ENCODE measurements around the gene RIMKLB.
"Not testable (repeated sequence)": the region's sequence is repeated elsewhere in the genome, so short reads cannot be mapped to it uniquely, and the experiment has no call there.

RIMKLB gene

DNA sequence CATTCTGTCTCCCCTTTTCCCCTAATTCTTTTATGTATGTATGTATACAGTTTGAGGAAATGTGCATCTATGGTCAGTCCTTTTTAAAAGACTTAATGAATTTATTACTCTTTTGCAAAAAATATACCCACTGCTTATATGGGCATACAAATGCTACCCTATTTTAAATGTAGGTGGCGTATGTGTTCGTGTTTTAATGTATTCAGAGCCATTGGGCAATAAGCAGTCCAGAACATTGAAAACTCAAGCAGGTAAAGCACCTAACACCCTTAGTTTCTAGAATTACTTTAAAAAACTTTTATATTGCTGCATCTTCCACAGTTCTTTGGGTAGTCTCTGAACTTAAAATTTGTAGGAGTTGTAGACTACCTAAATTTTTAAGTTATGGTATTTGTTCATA lies 82.1 kb downstream of the RIMKLB start:
- no peak for DNase-seq

DNA sequence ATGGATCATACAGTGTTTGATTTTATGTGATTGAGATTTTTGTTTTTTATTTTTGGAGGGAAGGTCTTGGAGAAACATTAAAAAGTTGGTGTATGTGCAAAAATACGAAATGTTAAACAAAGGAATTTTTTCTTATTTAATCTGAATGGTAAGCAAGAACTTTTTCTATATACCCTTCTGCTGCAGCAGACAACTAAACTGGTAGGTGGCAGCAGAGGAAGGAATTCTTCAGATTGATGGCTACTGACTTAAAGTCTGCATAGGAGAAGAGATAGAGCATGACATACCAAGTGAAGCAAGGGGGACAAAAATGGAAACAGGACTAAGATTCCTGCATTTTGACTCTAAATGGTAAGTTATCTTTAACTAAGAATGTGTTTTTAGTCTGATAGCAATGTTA lies 82.6 kb downstream of the RIMKLB start:
- DNase-seq, result no peak

DNA sequence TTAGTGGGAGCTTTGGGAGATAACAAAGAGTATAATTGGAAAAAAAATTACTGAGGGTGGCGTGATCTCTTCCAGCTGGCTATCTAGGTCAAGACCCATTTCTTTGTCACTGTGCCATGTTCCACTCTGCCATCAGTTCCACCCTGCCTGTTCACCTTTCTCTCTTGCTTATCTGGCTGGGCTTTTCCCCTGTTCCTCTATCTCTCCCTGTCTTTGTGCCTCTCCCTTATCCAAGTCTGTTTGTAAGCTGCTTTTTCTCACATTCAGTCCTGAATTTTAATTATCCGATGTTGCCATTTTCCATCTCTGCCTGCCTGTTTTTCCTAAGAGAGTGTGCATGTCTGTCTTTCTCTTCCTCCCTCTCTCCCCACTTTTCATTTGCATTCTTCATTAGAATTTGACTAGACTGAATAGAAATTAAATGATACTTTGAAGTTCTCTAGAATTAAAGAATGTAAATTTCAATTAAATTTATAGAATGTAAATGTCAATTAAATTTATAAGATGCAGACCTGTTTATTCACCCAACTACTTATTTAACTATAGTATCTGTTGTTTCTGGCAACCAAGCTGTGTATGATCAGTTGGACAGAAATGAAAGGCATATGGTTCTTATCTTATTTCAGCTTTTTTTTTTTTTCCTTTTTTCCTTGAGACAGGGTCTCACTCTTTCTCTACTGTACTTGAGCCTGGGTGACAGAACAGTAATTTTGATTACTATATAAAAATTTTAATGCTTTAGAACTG lies 83.8 kb downstream of the RIMKLB start:
- DNase-seq, result no peak

DNA sequence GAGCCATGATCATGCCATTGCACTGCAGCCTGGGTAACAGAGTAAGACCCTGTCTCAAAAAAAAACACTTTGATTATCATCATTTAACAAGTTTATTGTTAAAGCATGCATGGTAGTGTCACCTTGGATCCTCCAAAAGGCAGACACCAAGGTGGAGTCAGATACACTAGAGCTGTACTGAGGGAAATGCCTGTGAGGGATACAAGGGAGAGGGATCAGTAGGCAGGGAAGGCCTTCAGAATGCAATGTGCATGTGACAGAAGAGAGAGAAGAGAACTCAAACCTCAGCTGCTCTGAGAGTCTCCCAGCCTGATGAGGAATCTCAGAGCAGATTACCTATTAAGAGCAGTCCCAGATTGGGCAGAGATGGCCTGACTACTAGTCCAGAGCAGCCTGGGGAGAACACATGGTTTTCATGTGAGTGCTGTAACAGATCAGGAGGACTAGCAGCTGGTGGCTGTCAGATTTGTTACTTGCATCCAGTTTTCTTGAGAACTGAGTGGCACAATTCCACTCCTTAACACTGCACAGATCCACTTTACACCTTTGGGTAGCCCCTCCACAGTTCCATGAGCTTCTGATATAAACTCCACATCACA lies 86.6 kb downstream of the RIMKLB start:
- DNase-seq, result no peak

DNA sequence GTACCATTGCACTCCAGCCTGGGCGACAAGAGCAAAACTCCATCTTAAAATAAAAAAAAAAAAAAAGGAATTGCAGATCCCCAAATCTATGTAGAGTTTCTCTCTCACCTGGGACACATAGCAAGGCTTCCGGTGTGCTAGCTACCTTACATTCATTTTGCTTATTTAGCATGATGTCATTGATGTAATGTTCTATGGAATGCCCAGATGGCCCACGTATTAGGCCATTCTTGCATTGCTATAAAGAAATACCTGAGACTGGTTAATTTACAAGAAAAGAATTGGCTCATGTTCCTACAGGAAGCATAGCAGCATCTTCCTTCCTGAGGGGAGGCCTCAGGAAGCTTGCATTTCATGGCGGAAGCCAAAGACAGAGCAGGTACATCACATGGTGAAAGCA lies 87.7 kb downstream of the RIMKLB start:
- no peak for DNase-seq

DNA sequence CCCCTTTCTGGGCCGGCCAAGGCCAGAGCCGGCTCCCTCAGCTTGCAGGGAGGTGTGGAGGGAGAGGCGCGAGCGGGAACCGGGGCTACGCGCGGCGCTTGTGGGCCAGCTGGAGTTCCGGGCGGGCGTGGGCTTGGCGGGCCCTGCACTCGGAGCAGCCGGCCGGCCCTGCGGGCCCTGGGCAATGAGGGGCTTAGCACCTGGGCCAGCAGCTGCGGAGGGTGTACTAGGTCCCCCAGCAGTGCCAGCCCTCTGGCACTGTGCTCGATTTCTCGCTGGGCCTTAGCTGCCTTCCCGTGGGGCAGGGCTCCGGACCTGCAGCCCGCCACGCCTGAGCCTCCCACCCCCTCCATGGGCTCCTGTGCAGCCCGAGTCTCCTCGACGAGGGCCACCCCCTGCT lies 89.4 kb downstream of the RIMKLB start:
- not testable (repeated sequence) for DNase-seq

DNA sequence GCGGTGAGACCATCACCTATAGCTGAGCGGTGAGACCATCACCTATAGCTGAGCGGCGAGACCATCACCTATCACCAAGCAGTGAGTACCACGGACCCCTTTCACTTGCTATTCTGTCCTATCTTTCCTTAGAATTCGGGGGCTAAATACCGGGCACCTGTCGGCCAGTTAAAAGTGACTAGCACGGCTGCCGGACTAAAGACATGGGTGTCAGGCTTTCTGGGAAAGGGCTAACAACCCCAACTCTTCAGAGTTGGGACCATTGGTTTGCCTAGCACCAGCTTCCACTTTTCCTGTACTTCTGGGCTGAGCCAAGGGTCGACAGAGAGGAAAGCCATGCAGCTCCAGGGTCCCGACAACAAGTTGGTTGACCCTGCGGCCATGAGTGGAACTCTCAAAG lies 90.9 kb downstream of the RIMKLB start:
- DNase-seq, result not testable (repeated sequence)

DNA sequence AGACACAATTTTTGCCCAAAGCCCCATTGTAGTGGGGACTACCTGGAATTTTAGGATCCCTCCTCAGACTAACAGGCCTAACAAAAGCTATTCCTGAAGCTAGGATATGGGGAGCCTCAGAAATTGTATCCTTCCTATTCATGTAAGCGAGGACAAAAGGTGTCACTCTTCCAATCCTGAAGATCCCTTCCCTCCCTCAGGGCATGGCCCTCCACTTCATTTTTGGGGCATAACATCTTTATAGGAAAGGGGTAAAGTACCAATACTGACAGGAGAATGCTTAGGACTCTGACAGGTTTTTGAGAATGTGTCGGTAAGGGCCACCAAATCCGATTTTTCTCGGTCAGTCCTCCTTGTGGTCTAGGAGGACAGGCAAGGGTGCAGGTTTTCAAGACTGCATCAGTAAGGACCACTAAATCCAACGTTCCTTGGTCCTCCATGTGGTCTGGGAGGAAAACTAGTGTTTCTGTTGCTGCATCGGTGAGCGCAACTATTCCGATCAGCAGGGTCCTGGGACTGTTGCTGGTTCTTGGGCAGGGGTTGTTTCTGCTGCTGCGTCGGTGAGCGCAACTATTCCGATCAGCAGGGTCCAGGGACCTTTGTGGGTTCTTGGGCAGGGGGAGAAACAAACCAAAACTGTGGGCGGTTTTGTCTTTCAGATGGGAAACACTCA lies 91.7 kb downstream of the RIMKLB start:
- not testable (repeated sequence) for DNase-seq

DNA sequence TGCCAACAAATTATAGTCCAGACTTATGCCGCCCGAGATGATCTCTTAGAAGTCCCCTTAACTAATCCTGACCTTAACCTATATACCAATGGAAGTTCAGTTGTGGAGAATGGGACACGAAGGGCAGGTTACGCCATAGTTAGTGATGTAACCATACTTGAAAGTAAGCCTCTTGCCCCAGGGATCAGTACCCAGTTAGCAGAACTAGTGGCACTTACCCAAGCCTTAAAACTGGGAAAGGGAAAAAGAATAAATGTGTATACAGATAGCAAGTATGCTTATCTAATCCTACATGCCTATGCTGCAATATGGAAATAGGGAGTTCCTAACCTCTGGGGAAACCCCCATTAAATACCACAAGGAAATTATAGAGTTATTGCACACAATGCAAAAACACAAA lies 95.4 kb downstream of the RIMKLB start:
- DNase-seq, result not testable (repeated sequence)

DNA sequence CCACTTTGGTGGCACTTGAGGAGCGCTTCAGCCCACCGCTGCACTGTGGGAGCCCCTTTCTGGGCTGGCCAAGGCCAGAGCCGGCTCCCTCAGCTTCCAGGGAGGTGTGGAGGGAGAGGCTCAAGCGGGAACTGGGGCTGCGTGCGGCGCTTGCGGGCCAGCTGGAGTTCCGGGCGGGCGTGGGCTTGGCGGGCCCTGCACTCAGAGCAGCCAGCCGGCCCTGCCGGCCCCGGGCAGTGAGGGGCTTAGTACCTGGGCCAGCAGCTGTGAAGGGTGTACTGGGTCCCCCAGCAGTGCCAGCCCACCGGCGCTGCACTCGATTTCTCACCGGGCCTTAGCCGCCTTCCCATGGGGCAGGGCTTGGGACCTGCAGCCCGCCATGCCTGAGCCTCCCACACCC lies 96.8 kb downstream of the RIMKLB start:
- DNase-seq, result not testable (repeated sequence)

DNA sequence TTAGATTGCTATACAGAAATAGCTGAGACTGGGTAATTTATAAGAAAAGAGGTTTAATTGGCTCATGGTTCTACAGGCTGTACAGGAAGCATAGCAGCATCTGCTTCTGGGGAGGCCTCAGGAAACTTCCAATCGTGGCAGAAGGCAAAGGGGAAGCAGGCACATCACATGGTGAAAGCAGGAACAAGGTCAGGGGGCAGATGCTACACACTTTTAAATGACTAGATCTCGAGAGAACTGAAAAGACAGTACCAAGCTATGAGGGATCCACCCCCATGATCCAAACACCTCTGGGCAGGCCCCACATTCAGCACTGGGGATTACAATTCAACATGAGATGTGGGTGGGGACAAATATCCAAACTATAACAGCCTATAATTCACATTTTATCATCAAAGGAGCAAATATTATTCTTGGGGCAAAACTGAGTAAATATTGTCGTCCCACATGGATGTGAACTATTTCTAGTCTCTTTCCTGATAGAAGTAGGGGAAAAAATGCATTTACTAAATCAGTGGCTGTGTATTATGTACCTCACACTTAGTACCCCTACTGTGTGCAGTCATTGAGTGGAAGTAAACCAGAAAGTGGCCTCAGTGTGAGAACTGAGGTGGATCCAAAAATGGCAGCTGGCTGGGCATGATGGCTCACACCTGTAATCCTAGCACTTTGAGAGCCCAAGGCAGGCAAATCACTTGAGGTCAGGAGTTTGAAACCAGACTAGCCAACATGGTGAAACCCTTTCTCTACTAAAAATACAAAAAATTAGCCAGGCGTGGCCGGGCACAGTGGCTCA lies 99.2 kb downstream of the RIMKLB start:
- no peak for DNase-seq

DNA sequence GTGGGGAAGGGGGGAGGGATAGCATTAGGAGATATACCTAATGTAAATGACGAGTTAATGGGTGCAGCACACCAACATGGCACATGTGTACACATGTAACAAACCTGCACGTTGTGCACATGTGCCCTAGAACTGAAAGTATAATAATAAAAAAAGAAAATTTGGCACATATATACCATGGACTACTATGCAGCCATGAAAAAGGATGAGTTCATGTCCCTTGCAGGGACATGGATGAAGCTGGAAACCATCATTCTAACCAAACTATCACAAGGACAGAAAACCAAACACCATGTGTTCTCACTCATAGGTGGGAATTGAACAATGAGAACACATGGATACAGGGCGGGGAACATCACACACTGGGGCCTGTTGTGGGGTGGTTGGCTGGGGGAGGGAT lies 103.4 kb downstream of the RIMKLB start:
- DNase-seq, result not testable (repeated sequence)

DNA sequence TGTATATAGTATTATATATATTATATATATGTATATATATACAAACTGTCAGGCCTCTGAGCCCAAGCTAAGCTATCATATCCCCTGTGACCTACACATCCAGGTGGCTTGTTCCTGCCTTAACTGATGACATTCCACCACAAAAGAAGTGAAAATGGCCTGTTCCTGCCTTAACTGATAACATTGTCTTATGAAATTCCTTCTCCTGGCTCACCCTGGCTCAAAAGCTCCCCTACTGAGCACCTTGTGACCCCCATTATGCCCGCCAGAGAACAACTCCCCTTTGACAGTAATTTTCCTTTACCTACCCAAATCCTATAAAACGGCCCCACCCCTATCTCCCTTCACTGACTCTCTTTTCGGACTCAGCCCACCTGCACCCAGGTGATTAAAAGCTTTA lies 107.0 kb downstream of the RIMKLB start:
- not testable (repeated sequence) for DNase-seq

DNA sequence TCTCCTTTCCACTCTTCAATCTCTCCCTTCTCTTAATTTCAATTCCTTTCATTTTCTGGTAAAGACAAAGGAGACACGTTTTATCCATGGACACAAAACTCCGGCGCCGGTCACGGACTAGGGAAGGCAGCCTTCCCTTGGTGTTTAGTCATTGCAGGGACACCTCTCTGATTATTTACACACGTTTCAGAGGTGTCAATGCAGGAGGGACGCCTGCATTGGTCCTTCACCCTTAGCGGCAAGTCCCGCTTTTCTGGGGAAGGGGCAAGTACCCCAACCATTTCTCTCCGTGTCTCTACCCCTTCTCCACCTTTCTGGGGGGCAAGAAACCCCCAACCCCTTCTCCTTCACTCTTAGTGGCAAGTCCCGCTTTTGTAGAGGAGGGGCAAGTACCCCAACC lies 107.7 kb downstream of the RIMKLB start:
- not testable (repeated sequence) for DNase-seq

DNA sequence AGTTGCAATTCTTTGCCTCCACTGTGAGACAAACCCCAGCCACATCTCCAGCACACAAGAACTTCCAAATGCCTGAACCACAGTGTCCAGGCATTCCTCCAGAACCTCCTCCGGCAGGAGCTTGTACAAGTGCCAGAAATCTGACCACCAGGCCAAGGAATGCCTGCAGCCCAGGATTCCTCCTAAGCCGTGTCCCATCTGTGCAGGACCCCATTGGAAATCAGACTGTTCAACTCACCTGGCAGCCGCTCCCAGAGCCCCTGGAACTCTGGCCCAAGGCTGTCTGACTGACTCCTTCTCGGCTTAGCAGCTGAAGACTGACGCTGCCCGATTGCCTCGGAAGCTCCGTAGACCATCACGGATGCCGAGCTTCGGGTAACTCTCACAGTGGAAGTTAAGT lies 109.3 kb downstream of the RIMKLB start:
- DNase-seq, result not testable (repeated sequence)

DNA sequence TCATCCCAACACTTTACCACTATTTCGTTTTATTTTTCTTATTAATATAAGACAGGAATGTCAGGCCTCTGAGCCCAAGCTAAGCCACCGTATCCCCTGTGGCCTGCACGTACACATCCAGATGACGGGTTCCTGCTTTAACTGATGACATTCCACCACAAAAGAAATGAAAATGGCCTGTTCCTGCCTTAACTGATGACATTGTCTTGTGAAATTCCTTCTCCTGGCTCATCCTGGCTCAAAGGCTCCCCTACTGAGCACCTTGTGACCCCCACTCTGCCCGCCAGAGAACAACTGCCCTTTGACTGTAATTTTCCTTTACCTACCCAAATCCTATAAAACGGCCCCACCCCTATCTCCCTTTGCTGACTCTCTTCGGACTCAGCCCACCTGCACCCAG lies 112.3 kb downstream of the RIMKLB start:
- not testable (repeated sequence) for DNase-seq

DNA sequence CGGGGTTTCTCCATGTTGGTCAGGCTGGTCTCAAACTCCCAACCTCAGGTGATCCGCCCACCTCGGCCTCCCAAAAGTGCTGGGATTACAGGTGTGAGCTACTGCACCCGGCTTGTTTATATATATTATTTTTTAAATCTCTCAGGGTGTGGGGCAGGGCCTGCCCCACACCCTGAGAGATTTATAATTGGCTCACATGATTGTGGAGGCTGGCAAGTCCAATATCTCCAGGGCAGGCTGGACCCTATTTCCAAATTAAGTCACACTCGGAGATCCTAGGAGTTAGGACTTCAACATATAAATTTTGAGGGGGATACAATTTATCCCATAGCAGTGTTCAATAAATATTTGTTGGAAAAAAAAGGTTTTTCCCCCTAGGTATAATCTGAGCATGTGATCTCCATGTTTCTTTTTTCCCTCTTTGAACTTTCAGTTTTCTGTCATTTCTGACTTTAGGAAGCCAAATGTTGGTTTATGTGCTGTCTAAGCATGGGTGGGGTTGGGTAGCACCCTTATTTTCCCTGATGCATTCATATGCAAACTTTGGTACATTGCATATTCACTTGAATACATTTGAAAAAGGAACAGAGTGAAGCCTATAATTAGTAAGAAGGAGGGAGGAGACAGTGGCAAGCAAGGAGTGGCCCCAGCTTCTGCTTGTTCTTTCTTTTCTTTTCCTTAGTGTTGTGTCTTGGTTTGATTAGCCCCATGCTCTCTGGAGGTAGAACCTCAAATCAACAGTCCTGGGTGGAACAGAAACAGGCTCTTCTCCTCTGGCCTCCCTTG lies 116.0 kb downstream of the RIMKLB start:
- DNase-seq, result no peak

DNA sequence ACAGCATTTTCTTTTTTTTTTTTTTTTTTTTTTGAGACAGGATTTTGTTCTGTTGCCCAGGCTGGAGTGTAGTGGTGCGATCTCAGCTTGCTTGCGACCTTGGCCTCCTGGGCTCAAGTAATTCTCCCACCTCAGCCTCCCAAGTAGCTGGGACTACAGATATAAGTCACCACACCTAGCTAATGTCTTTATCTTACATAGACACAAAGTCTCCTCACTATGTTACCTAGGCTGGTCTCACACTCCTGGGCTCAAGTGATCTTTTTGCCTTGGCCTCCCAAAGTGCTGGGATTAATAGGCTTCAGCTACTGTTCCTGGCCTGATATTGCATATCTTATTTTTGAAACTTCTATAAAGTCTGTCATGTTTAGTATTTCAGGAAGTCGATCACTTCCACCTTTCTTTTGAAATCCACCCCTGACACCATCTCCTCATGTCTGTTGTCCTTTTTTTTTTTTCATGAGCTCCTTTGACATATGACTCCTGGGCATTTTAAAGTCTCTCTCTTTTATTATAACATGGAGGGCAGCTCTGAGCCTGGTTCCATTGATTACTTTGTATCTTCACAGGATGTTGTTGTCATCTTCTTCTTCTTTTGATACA lies 118.8 kb downstream of the RIMKLB start:
- no peak for DNase-seq

DNA sequence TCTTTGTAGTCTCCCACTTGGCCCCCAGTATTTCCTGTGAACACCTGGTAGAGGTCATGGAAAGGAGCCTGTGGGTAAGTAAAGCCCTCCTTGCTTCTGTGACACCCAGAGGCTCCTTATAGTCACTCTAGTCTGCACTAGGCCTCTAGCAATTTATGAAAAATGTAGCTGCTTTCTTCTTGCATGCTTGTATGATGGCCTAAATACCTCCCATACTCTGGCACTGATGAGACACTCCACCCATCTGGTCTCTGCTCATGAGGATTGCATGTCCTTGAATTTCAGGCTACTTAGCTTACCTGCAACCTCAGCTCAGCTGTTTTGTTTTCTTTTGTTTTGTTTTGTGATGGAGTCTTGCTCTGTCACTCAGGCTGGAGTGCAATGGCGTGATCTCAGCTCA lies 120.1 kb downstream of the RIMKLB start:
- no peak for DNase-seq

DNA sequence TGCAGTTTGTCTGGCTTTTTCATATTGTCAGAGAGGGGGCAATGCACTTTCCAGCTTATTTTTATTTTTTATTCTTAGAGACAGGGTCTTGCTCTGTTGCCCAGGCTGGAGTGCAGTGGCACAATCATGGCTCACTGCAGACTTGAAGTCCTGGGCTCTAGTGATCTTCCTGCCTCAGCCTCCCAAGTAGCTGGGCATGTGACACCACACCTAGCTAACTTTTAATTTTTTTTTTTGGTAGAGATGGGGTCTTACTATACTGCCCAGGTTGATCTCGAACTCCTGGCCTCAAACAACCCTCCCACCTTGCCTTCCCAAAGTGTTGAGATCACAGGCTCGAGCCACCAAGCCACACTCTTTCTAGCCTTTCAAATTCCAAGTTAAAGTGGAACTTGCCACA lies 120.7 kb downstream of the RIMKLB start:
- no peak for DNase-seq

DNA sequence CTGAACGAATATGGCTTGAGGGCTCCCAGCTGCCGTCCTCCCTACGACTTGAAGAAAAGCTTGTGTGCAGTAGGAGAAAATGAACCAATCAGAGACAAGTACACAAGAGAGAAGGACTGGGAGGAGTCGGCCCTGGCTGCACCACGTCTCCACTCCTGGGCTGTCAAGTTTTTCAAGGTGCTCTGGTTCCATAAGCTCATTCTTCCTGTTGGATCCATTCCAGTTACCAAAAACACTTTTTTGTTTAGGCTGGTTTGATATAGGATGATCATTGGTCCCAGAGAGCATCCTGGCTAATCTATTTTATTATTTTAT lies 121.8 kb downstream of the RIMKLB start:
- no peak for DNase-seq

DNA sequence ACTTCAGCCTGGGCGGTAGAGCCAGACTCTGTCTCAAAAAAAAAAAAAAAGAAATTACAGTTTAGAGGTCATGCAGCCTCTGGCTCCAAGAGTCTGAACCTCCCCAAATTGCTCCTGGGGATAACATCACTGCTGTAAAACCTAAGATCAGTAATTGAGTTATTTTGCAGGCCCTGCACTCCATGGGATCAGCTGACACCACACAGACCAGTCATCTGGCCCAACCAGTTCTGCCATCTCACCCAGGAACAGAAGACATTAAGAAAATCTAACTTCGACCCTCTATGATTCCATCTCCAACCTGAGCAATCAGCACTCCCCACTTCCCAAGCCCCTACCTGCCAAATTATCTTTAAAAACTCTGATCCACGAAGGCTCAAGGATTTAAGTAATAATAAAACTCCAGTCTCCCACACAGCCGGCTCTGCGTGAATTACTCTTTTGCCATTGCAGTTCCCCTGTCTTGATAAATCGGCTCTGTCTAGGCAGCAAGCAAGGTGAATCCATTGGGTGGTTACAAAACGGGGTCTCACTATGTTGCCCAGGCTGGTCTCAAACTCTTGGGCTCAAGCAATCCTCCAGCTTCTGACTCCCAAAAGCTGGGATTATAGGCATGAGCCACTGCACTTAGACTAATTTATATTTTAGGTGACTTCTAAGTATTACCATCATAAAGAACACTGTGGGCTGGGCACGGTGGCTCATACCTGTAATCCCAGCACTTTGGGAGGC lies 123.1 kb downstream of the RIMKLB start:
- DNase-seq, result not testable (repeated sequence)
